Stimulated activated CD4-positive, alpha-beta T cell treated with anti-CD3 and anti-CD28 coated beads, Interleukin-12 subunit alpha, Interleukin-12 subunit beta, amount 100 ng/mL, for 24 hours (primary cell): Measurements from ENCODE around the gene SRCAP.

Source experiments
- DNase-seq, 2 experiments: peaks; one replicate each; pipeline ENCODE4 v3.0.0-alpha.2; 2020; ENCODE audit warnings: low read depth in 2 of 2

SRCAP gene

GRCh38 chr16:30736995-30737793 is 38.2 kb downstream of the SRCAP start:
- DNase-seq: no peak

GRCh38 chr16:30737794-30738648 is 39.0 kb downstream of the SRCAP start:
- no peak for DNase-seq

- DNase-seq: no peak
These were observed 40.3 kb downstream of the SRCAP start for GRCh38 chr16:30738984-30739951.

GRCh38 chr16:30740364-30741251 is 41.6 kb downstream of the SRCAP start:
- no peak for DNase-seq

- DNase-seq: no peak
These were observed 42.5 kb downstream of the SRCAP start for GRCh38 chr16:30741461-30741914.

- DNase-seq: no peak
These were observed 44.7 kb downstream of the SRCAP start for GRCh38 chr16:30743716-30744115.

- no peak for DNase-seq
These were observed 45.2 kb downstream of the SRCAP start for GRCh38 chr16:30744183-30744582.

GRCh38 chr16:30745082-30745481 is 46.1 kb downstream of the SRCAP start:
- DNase-seq: no peak

- DNase-seq: no peak
These were observed 47.7 kb downstream of the SRCAP start for GRCh38 chr16:30746638-30747175.

- DNase-seq: no peak
These were observed 48.4 kb downstream of the SRCAP start for GRCh38 chr16:30747331-30747730.

- DNase-seq: peak; percentile 95 to 97
These were observed 49.0 kb downstream of the SRCAP start, which contains the start of gene PHKG2 for GRCh38 chr16:30747799-30748633. Gene PHKG2, plus strand, starts transcription at chr16:30748425. Its CDS starts 396 bp downstream, at chr16:30748821.

GRCh38 chr16:30748634-30749445 is 49.9 kb downstream of the SRCAP start:
- DNase-seq: no peak

GRCh38 chr16:30750201-30750600 is 51.2 kb downstream of the SRCAP start:
- no peak for DNase-seq

GRCh38 chr16:30750876-30751465 is 52.0 kb downstream of the SRCAP start:
- no peak for DNase-seq

- DNase-seq: no peak
These were observed 54.6 kb downstream of the SRCAP start for GRCh38 chr16:30753596-30753995.

GRCh38 chr16:30755955-30756780 is 57.2 kb downstream of the SRCAP start:
- DNase-seq: no peak

- DNase-seq: no peak
These were observed 57.8 kb downstream of the SRCAP start for GRCh38 chr16:30756781-30757100.
